ENCODE results near the gene ZNRF3.

The ZNRF3 gene

GRCh38 chr22:29044657-29045176, 161.3 kb downstream of the ZNRF3 start:
- DNase-seq, result peak; percentile 72

- no peak for DNase-seq
Observed at GRCh38 chr22:29048822-29049654, 165.7 kb downstream of the ZNRF3 start.

DNA sequence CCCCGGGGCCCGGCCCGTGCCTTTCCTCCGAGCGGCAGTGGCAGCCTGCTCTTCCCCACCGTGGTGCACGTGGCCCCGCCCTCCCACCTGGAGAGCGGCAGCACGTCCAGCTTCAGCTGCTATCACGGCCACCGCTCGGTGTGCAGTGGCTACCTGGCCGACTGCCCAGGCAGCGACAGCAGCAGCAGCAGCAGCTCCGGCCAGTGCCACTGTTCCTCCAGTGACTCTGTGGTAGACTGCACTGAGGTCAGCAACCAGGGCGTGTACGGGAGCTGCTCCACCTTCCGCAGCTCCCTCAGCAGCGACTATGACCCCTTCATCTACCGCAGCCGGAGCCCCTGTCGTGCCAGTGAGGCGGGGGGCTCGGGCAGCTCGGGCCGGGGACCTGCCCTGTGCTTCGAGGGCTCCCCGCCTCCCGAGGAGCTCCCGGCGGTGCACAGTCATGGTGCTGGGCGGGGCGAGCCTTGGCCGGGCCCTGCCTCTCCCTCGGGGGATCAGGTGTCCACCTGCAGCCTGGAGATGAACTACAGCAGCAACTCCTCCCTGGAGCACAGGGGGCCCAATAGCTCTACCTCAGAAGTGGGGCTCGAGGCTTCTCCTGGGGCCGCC, 166.4 kb downstream of the ZNRF3 start:
- no peak for DNase-seq

DNA sequence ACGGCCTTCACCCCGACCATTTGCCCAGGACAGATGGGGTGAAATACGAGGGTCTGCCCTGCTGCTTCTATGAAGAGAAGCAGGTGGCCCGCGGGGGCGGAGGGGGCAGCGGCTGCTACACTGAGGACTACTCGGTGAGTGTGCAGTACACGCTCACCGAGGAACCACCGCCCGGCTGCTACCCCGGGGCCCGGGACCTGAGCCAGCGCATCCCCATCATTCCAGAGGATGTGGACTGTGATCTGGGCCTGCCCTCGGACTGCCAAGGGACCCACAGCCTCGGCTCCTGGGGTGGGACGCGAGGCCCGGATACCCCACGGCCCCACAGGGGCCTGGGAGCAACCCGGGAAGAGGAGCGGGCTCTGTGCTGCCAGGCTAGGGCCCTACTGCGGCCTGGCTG, 167.1 kb downstream of the ZNRF3 start:
- no peak for DNase-seq

DNA sequence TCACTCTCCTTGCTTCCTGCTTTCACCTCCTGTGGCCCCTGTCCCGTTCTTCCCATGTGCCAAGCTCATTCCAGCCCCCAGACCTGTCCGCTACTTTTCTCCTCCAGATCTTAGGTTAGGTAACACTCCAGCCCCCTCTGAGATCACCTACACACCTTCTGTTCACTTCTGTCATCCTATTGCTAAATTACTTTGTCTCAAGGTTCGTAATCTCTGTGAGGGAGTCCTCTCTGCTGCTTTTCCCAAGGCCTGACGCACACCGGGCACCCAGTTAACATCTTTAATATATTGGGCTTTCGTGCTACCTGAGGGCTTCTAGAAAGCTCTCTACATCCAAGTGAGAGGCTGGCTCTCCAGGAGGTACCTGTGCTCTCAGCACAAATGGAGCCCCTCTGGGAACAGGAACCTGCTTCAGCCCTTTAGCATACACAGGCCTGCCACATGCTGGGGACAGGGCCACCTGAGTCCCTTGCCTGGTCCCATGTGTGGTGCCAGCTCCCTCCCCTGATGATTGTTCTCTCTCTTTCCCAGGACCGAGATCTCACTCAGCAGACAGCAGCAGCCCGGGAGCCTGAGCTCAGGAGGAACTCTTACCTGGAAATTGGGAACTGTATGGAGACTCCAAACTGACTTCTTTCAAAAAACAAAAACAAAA, 169.8 kb downstream of the ZNRF3 start:
- no peak for DNase-seq

- no peak for DNase-seq
Observed at GRCh38 chr22:29054251-29054767, 170.9 kb downstream of the ZNRF3 start.

DNA sequence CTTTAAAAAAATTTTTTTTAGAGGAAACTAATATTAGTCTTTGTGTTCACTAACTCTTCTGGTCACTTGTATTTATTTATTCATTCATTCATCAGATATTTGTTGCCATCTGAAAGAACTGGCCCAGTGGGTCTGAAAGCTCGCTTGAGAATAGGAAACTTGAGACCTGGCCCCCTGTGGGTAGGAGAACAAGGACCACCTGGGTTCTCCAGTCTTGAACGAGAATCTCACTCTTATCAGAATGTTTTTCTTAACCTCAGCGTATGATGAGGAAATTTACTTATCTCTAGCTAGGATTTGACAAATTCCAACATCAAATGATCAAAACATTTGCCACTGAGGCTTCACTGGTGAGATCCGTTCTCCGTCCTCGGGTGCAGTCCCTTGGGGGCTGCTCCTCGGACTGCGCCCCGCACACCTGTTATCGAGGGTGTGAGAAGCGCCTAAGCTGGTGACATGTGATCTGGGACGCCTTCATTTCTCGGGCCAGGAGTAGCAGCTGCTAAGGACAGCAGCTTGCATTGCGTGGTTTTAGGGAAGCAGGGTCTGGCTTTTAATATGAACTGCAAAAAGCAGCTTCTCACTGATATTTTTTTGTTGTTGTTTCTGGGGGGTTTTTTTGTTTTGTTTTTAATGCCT, 171.9 kb downstream of the ZNRF3 start:
- no peak for DNase-seq

- no peak for DNase-seq
Observed at GRCh38 chr22:29056472-29056871, 173.1 kb downstream of the ZNRF3 start.

DNA sequence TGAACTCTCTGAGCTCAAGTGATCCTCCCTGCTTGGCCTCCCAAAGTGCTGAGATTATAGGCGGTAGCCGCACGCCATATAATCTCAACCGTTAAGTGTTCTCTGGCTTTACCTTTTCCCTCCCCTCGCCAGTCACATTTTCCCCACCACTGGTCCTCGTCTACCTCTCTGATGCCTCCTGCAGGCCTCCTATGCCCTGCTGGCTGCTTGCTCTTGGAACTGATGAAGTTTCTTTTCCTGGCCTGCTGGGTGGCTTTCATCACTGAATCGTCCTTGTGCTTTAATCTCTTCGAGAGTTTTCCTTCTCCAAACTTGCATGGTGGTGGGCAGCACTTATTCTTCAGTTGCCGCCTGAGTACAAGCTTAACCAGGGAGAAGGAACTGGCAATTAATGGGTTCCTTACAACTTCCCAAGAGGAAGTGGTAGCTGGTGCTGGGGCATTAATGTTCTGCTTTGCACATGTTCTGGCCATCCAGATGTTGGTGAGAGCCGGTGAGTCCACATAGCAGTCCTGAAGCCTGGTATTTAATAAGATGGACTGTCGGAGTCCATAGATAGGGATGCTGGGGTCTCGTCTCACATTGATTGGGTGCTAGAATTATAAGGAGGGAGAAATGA, 177.0 kb downstream of the ZNRF3 start:
- DNase-seq, result no peak

DNA sequence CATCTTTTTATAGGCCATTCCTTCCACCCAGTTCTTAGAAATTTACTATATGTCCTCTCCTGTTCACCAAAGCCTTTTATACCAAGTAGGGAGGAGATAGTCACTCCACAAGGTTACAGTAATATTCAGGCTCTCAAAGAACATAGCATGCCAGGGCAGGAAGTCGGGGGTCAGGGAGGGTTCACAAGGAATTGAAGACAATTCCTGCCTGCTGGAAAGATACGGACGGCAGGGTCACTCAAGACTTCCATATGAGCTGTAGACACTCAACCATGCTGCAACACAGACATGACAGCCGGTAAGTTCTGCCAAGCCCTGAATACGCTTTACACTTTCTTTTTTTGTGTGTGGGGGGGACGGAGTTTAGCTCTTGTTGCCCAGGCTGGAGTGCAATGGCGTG, 177.6 kb downstream of the ZNRF3 start:
- no peak for DNase-seq

DNA sequence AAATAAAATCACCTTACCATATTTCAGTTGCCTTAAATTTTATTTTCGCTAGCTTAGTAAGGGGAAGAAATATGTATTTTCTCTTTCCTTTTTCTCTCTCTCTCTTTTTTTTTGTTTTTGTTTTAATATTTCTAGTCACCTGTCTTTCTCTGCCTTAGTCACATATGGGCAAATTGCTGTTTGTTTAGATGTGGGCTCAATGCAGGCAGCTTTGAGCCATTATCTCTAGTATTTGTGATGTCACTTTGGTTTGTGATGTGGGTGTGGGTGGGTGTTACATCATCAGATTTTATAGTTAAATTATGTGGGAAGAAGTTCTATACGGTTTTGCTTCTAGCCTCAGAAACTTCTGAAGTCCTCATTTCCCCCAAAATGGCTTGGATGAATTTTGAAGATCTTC, 178.4 kb downstream of the ZNRF3 start, which contains the start of gene C22orf31:
Gene C22orf31 (minus strand): TSS at position 59 of the 400 bp plus-strand sequence. CDS start 39 bp downstream, at position 20.
- no peak for DNase-seq

- no peak for DNase-seq
Observed at GRCh38 chr22:29062286-29062821, 179.0 kb downstream of the ZNRF3 start.

GRCh38 chr22:29065468-29066190, 182.3 kb downstream of the ZNRF3 start:
- DNase-seq, result no peak

DNA sequence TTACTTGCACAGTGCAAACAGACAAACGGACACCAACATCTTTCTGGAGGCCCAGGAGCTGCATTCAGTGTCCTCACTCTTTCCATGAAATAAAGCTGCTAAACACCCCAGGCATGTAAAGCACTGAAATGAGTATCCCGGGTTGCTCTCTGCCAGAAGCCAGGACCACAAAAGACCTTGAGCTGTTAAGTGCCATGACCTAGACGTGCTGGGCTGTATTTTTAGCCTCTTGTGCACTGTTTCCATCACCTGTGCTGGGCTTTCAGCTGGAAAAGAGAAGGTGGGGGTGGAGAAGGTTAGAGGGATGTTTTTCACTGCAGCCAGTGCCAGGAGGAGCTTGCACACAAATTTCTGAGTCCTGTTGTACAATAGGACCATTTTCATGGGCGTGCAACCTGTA, 186.1 kb downstream of the ZNRF3 start:
- DNase-seq, result no peak

DNA sequence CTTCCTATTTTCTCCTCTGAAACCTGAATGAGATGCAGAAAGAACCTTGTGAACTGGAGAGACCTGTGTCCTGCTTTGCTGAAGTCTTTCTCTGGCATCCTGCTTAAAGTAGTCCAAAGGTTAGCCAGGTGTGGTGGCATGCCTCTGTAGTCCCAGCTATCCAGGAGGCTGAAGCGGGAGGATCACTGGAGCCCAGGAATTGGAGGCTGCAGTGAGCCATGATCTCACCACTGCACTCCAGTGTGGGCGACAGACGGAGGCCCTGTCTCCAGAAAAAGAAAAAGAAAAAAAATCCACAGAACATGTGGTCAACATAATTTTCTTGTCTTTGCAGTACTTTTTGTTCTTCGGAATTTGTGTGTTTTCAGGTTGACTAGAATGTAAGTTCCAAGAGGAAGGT, 187.1 kb downstream of the ZNRF3 start:
- DNase-seq, result no peak

DNA sequence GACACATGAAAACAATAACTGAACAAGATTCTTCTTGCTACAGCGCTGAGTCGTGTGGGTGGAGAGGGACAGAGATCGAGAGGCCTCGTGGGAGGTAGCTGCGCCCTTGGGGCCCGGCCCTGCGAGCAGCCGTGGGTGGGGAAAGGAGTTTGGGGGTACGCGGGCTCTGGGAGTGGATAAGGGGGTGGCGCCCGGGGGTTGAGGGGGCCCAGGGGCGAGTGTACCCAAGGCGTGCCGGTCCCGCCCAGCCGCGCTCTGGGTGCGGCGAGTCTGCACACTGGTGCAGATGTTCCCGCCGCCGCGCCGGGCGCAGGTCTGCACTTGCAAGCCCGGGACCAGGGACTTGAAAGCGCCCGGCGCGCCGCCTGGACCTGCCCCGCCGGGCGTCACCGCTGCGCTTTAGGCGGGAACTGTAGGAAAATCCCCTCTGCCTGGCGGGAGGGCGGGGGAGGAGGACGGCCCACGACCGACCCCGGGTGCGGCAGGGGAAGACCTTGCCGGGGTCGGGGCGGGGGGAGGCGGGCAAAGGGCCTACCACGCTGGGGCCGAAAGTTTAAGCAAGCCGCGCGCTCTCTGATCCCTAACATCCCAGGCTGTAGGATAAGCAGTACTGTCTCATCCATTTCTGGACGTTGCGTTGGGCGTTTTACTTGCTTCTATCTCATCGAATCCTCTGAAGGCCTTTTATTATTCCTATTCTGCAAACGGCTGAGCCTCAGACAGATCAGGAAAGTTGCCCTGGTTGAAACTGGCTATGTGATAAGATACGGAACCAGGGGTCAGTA, 188.1 kb downstream of the ZNRF3 start:
- no peak for DNase-seq

DNA sequence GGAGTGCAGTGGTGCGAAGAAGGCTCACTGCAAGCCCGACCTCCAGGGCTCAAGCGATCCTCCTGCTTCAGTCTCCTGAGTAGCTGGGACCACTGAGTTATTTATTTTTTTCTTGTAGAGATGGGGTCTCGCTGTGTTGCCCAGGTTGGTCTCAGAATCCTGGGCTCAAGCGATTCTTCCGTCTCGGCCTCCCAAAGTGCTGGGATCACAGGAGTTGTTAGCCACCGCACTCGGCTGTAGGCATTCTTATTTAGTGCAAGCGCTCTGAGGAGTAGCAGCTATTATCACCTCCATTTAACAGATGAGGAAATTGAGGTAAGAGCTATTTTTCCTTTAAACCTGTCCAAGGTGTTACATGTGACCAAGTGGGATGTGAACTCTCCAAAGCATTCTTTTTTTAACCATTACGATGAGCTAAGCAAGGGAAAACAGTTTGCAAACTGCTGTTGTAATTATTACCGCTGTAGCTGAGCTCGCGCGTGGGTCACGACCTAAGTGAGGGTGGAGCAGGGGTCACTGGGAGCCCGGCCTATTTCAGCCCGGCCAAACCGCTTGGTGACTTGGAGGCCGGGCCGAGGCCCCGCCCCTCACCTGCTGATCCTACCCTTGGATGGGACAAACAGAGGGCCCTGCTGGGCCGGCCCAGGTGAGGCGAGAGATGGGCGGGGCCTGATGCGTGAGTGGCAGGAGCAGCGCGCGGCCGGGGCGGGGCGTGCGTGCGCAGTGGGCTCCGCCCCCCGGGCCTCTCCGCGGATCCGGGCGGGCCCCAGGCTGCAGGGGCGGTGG, 189.0 kb downstream of the ZNRF3 start:
- peak; percentile 44 for DNase-seq

DNA sequence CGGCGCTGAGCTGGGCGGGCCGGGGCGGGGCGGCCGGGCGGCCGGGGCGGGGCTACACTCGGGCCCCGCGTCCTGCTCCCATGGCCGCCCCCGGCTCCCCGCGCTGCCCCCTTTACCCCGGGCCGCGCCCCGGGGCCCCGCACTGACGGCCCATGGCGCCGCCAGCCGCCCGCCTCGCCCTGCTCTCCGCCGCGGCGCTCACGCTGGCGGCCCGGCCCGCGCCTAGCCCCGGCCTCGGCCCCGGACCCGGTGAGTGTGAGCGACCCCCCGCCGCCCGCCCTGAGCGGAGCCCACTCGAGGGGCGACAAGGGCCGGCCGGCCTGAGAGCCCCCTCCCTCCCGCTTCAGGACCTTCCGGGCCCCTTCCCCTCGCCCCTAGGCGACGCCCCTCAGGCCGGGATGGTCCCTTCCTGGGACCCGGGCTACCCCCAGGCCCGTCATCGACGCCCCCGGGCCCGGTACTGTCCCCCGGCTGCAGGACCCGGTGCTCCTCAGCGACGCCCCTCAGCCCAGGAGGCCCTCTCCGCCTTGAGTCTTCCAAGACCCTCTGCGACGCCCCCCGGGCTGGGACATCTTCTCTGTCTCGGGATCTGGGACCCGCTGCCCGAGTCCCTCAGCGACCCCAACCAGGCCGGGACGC, 189.7 kb downstream of the ZNRF3 start, which contains the start of gene KREMEN1:
Gene KREMEN1 (plus strand): TSS at position 57 of the 639 bp plus-strand sequence. CDS start 96 bp downstream, at position 153.
- no peak for DNase-seq
